Measurements from ENCODE around the gene AIF1.

GRCh38 chr6:31615748-31616147 is 714 bp downstream of the AIF1 start:
- TF ChIP-seq POLR2A (IDR thresholded peaks at IDR 0.05; ENCODE audit: low read depth, low read length) (peak; percentile 64), PAX5 (IDR thresholded peaks at IDR 0.05; ENCODE audit: insufficient read depth, low read length, severe bottlenecking) (no peak), POLR2AphosphoS5 (IDR thresholded peaks at IDR 0.05; ENCODE audit: low read depth, low read length) (no peak)
